Endothelial cell (in vitro differentiated cells): Measurements from ENCODE around the gene WDR37. TPM values are rescaled to one million over a fixed set of nuclear protein-coding genes. Genes with fewer than 3 reads are reported as not detected.

Experiments
- DNase-seq: peaks from one replicate; pipeline ENCODE4 v3.0.0; 2021; ENCODE audit warnings: low spot score
- H3K27ac Mint-ChIP-seq: one replicate; pipeline ENCODE4 v1.8.0; 2021; ENCODE audit warnings: mixed read lengths, inconsistent platforms; ENCODE audit not compliant: unreplicated experiment
- H3K27me3 Mint-ChIP-seq: one replicate; pipeline ENCODE4 v1.8.0; 2021; ENCODE audit warnings: mild to moderate bottlenecking, moderate library complexity, mixed read lengths, inconsistent platforms; ENCODE audit not compliant: unreplicated experiment
- H3K36me3 Mint-ChIP-seq: one replicate; pipeline ENCODE4 v1.8.0; 2021; ENCODE audit warnings: mild to moderate bottlenecking, low read depth, mixed read lengths, inconsistent platforms; ENCODE audit not compliant: unreplicated experiment
- H3K4me1 Mint-ChIP-seq: one replicate; pipeline ENCODE4 v1.8.0; 2021; ENCODE audit warnings: mild to moderate bottlenecking, mixed read lengths, inconsistent platforms; ENCODE audit not compliant: unreplicated experiment
- H3K4me3 Mint-ChIP-seq: one replicate; pipeline ENCODE4 v1.8.0; 2021; ENCODE audit warnings: mild to moderate bottlenecking, mixed read lengths, inconsistent platforms; ENCODE audit not compliant: unreplicated experiment
- H3K9me3 Mint-ChIP-seq: one replicate; pipeline ENCODE4 v1.8.0; 2021; ENCODE audit warnings: mixed read lengths, inconsistent platforms; ENCODE audit not compliant: unreplicated experiment
- total RNA-seq: library from RNA; stranded (reverse); fragmentation: NEBNext Ultra II Directional; extraction: Animal tissue kit (Norgen Biotek cat#: 25700); gene quantifications from one replicate; pipeline ENCODE4 v1.2.1, GENCODE V29; 2021; ENCODE audit not compliant: unreplicated experiment
- TF ChIP-seq, protein P1 (sequence below): fragments of 200-600 bp; sonication (generic); IDR thresholded peaks from one replicate; pipeline ENCODE4 v1.5.0; 2021; ENCODE audit warnings: antibody characterized with exemption; ENCODE audit not compliant: unreplicated experiment

WDR37 gene
- total RNA-seq, 1 donor from 2014 or later, result 32.6 TPM

DNA sequence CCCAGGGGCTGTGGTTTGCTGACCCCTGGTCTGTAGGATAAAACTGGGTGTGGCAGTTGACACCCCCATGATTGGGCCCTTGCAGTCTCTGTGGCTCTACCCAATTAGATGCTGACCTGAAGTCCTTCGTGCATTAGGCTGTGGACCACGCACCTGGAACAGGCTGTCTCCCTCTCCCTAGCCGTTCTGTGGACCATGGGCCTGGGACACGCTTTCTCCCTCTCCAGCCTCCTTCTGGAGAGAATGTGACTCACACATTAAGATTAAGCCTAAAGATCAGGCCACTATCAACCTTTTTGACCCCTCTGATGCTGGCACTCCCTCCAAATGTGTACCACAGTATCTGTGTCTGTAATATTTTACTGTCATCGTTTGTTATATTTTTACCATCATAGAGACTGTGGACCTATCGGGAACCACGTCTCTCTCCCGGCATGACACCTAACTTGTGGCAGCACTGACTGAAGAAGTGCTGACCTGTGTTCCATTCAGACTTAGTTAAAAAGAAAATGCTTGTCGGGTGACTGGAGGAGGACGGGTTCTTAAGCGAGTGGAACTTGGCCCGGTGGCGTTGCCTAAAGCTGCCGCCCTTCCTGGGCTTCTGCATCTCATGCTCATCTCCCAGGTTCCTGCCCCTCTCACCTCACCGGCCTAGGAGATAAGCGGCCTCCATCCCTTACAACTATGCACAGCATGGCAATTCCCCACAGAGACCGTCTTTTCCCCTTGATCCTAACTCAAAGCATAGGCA, 92.8 kb downstream of the WDR37 start:
- H3K36me3 Mint-ChIP-seq, result peaks cover 4% of the 10 kb centered on the region
- no peak for DNase-seq

DNA sequence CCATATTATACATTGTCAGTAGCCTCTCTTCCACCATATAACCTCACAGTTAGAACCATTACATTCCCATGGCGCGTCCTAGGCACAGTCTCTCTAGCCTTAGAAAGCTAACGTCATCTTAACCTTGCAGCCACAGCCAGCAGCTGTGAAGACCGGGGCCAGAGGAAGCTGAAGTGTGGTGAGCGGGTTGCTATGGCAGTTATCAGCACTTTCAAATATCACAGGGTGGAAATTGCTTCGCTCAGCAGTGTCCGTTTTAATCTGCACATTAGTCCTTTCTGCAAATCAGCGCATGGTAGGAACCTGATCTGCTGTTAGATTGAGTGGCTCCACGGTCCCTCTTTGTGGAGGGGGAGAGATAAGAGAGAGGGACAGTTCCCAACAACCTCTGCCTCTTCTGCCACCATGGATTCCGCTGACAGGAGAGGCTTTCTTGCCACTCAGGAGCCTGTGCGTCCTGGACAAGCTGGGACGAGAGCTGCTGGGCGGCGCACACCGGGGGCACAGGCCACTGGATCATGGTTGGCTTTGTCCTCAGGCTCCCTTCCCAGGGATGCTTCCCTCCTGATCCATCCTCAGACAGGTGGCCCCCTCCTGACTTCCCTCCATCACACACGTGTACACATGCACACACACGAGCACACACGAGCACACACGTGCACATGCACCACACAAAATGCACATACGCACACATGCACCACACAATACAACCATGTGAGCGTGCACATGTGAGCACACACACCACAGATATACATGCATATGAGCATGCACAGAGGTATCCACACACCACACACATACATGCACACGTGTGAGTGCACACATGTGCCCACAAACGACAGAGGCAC, 93.8 kb downstream of the WDR37 start:
- DNase-seq, result no peak
- Mint-ChIP-seq H3K27me3 (peaks cover 2% of the 10 kb centered on the region), H3K4me1 (no peaks in the 10 kb centered on the region), H3K27ac (no peak overlapping the region), H3K36me3 (peaks cover 4% of the 10 kb centered on the region), H3K4me3 (no peak overlapping the region), H3K9me3 (peaks cover 5% of the 10 kb centered on the region)
- TF ChIP-seq, protein P1, sequence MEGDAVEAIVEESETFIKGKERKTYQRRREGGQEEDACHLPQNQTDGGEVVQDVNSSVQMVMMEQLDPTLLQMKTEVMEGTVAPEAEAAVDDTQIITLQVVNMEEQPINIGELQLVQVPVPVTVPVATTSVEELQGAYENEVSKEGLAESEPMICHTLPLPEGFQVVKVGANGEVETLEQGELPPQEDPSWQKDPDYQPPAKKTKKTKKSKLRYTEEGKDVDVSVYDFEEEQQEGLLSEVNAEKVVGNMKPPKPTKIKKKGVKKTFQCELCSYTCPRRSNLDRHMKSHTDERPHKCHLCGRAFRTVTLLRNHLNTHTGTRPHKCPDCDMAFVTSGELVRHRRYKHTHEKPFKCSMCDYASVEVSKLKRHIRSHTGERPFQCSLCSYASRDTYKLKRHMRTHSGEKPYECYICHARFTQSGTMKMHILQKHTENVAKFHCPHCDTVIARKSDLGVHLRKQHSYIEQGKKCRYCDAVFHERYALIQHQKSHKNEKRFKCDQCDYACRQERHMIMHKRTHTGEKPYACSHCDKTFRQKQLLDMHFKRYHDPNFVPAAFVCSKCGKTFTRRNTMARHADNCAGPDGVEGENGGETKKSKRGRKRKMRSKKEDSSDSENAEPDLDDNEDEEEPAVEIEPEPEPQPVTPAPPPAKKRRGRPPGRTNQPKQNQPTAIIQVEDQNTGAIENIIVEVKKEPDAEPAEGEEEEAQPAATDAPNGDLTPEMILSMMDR, result no peak

More for the DNA sequence above, 92.8 kb downstream of the WDR37 start:
- peaks cover 5% of the 10 kb centered on the region for H3K9me3 Mint-ChIP-seq
- no peak overlapping the region for H3K4me3 Mint-ChIP-seq
- H3K27ac Mint-ChIP-seq, result no peak overlapping the region
- no peaks in the 10 kb centered on the region for H3K4me1 Mint-ChIP-seq
- TF ChIP-seq, protein P1, result no peak
- H3K27me3 Mint-ChIP-seq, result peaks cover 2% of the 10 kb centered on the region

DNA sequence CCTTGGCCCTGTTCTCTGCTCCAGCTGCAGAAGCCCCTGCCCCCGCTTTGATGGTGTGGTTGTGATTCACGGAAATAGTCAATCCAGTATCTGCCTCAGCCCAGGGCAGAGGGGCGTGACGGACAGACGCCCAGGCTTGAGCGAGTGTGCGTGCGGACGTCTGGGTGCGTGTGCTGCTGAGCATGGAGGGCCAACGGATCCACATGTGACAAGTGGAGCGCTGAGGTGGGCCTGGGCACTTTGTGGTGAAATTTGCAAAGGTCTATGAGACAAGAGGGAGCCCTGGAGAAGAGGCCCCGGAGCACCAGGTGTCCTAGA, 94.4 kb downstream of the WDR37 start:
- TF ChIP-seq, protein P1, result no peak
- H3K9me3 Mint-ChIP-seq, result peaks cover 5% of the 10 kb centered on the region
- no peak for DNase-seq
- peak overlapping the region; percentile 9 for H3K4me3 Mint-ChIP-seq
- H3K27ac Mint-ChIP-seq, result no peak overlapping the region
- peaks cover 4% of the 10 kb centered on the region for H3K36me3 Mint-ChIP-seq
- peaks cover 2% of the 10 kb centered on the region for H3K27me3 Mint-ChIP-seq
- H3K4me1 Mint-ChIP-seq, result no peaks in the 10 kb centered on the region

DNA sequence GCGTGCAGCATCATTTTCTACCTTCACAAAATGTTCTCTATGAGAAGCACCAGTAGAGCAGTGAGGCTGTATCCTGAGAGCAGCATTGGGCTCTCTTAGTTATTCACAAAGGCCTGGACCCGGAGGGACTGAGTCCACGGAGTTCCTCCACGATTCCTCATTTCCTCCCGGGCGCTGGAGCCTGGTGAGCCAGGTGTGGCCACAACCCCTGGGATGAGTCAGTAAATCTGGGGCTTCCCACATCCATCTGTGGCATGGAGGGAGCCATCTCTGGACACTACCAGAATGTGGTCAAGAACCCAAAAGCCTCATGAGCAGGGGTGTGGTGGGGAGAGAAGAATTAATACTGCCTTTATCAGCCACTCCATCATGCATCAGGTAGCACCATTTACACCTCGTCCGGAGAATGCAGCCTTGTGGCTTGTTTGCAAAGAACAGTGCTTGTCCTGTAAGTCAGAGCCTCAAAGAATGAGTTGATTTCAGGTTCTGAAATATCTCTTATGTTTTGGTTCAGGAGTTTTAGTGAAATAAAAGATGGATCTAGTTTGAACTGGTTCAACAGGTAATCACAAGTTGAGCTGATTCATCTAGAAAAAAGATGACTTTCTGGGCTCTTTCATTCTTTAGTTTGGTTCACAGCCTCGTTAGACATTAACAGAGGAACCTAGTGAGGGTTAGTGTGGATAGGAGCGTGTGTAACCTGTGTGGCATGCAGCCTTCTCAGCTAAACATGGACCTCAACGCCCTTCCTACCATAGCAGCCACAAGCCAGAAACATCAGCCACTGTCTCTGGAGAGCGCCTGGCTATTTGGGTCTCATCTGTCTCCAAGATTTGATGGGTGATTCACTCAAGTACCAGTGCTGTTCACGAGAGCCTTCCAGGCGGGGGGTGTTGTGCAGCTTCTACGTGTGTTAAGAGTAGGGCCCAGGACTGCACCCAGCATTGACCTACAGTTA, 95.2 kb downstream of the WDR37 start:
- TF ChIP-seq, protein P1, result no peak
- no peaks in the 10 kb centered on the region for H3K4me1 Mint-ChIP-seq
- no peak for DNase-seq
- peaks cover 2% of the 10 kb centered on the region for H3K27me3 Mint-ChIP-seq
- peaks cover 4% of the 10 kb centered on the region for H3K36me3 Mint-ChIP-seq
- H3K27ac Mint-ChIP-seq, result no peak overlapping the region
- peaks cover 5% of the 10 kb centered on the region for H3K9me3 Mint-ChIP-seq
- no peak overlapping the region for H3K4me3 Mint-ChIP-seq
